ENCODE data around the gene TOX4. TPM values are rescaled to one million over a fixed set of nuclear protein-coding genes. Genes with fewer than 3 reads are reported as not detected.

TOX4 gene
- total RNA-seq, 4 donors from 2014 or later: 19.4 to 78.0 (median 59.0) TPM

GRCh38 chr14:21455912-21456667, 20.9 kb upstream of the TOX4 start, which contains the start of gene CHD8:
Gene CHD8 (minus strand): TSS chr14:21456123. CDS start chr14:21431643, 24,480 bp downstream.
- H3K36me3 ChIP-seq: no peaks in the 10 kb centered on the region
- intact Hi-C loops (cut with DNase I; ENCODE audit: low total_unique reads): no loop called here

GRCh38 chr14:21467616-21468015, 9.4 kb upstream of the TOX4 start:
- intact Hi-C loops (cut with DNase I; ENCODE audit: low total_unique reads): no loop called here
- no peaks in the 10 kb centered on the region for H3K4me1 ChIP-seq

More at GRCh38 chr14:21455912-21456667, 20.9 kb upstream of the TOX4 start, which contains the start of gene CHD8:
- H3K4me1 ChIP-seq: peaks cover 0 to 7% of the 10 kb centered on the region in 2 donors
- TF ChIP-seq POLR2A (IDR thresholded peaks at IDR 0.05): peak; percentile 28 to 61
- peak; percentile 54 to 78 (median 64) for TF ChIP-seq CTCF (IDR thresholded peaks at IDR 0.05)
- H3K9me3 ChIP-seq: no peaks in the 10 kb centered on the region
- peak; percentile 99 for DNase-seq
- peak within 1 kb of the TSS; percentile 86 to 89 for H3K4me3 ChIP-seq
- no peaks in the 10 kb centered on the region for H3K27me3 ChIP-seq
- H3K27ac ChIP-seq: peak within 1 kb of the TSS; percentile 87 to 98

GRCh38 chr14:21475767-21476522, 1.1 kb upstream of the TOX4 start:
- H3K4me1 ChIP-seq: peaks cover 5 to 14% of the 10 kb centered on the region in 2 donors
- no peaks in the 10 kb centered on the region for H3K27me3 ChIP-seq
- no peaks in the 10 kb centered on the region for H3K9me3 ChIP-seq
- H3K4me3 ChIP-seq: peak overlapping the region; percentile 56 to 82
- no peak for DNase-seq
- intact Hi-C loops (cut with DNase I; ENCODE audit: low total_unique reads): no loop called here
- no peaks in the 10 kb centered on the region for H3K36me3 ChIP-seq
- H3K27ac ChIP-seq: peak overlapping the region; percentile 86 to 92
- TF ChIP-seq CTCF (IDR thresholded peaks at IDR 0.05): no peak
- no peak for TF ChIP-seq POLR2A (IDR thresholded peaks at IDR 0.05)

More at GRCh38 chr14:21467616-21468015, 9.4 kb upstream of the TOX4 start:
- no peaks in the 10 kb centered on the region for H3K36me3 ChIP-seq
- no peak for DNase-seq
- no peaks in the 10 kb centered on the region for H3K9me3 ChIP-seq
- no peaks in the 10 kb centered on the region for H3K27me3 ChIP-seq
- TF ChIP-seq CTCF (IDR thresholded peaks at IDR 0.05): no peak
- no peak for TF ChIP-seq POLR2A (IDR thresholded peaks at IDR 0.05)
- H3K27ac ChIP-seq: no peak overlapping the region
- no peak overlapping the region for H3K4me3 ChIP-seq

- Histone ChIP-seq H3K27ac (peak overlapping the region; percentile 86 to 92), H3K36me3 (no peaks in the 10 kb centered on the region), H3K4me1 (peaks cover 5 to 14% of the 10 kb centered on the region in 2 donors), H3K4me3 (peak overlapping the region; percentile 56 to 82), H3K9me3 (no peaks in the 10 kb centered on the region), H3K27me3 (no peaks in the 10 kb centered on the region)
- DNase-seq: peak in 1 of 2 donors; percentile 86
- intact Hi-C loops (cut with DNase I; ENCODE audit: low total_unique reads): no loop called here
- TF ChIP-seq CTCF (IDR thresholded peaks at IDR 0.05) (no peak), POLR2A (IDR thresholded peaks at IDR 0.05) (no peak)
Observed at GRCh38 chr14:21476523-21476924, 471 bp upstream of the TOX4 start.
